ENCODE data around the gene HAT1.

DNA sequence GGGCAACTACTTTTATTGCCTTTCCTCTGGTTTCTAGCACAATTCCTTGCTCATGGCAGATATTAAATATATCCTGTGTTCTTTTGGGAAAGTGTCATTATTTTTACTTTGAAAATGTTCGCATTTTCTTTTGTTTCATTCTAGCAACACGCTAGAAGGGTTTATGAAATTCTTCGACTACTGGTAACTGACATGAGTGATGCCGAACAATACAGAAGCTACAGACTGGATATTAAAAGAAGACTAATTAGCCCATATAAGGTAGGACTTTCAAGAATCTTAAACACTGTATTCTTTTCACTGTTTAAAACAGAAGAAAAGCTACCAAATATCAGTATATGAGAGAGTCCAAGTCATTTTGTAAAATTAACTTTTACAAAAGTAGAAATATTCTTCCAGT, 56.8 kb downstream of the HAT1 start:
- TF ChIP-seq, protein P1, sequence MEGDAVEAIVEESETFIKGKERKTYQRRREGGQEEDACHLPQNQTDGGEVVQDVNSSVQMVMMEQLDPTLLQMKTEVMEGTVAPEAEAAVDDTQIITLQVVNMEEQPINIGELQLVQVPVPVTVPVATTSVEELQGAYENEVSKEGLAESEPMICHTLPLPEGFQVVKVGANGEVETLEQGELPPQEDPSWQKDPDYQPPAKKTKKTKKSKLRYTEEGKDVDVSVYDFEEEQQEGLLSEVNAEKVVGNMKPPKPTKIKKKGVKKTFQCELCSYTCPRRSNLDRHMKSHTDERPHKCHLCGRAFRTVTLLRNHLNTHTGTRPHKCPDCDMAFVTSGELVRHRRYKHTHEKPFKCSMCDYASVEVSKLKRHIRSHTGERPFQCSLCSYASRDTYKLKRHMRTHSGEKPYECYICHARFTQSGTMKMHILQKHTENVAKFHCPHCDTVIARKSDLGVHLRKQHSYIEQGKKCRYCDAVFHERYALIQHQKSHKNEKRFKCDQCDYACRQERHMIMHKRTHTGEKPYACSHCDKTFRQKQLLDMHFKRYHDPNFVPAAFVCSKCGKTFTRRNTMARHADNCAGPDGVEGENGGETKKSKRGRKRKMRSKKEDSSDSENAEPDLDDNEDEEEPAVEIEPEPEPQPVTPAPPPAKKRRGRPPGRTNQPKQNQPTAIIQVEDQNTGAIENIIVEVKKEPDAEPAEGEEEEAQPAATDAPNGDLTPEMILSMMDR (IDR thresholded peaks at IDR 0.05) = no peak
- TF ChIP-seq POLR2A (IDR thresholded peaks at IDR 0.05) = no peak

Measured in ovary (tissue), 3 donors.